HG03103 (cell line): ENCODE data around the gene MAPK12.

Experiments used
- ATAC-seq: cut with Tn5 transposase; IDR thresholded peaks from one replicate; pipeline ENCODE4 v1.9.1; 2021; ENCODE audit warnings: low read depth; ENCODE audit not compliant: unreplicated experiment

Gene MAPK12

DNA sequence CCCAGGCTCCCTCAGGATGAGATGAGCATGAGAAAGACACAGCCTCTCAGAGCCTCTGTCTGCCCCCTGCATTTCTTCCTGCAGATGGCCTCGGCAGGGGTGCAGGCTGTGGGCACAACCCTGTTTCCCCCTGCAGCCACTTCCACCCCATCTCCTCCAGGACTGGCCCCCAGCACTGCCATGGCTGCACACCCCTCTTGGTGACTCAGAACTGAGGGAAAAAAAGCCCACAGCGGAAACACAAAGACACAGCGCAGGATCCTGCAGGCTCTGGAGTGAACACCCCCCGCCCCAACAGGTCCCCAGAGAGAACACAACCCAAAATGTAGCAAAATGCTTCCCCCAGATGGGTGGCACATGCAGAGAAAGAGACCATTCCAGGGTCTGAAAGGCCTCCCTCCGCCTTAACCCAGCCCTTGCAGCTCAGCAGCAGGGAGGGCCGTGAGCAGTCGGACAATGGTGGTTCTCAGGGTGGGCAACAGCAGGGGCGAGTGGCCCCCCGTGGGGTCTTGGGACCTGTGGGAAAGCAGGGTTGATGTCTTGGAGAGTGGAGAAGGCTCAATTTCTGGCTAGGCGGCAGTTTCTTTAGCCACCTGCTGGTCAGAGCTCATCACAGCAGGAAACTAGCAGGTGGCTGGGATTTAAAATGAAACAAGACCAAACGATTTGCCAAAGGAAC lies 24.6 kb downstream of the MAPK12 start:
- no peak for ATAC-seq

DNA sequence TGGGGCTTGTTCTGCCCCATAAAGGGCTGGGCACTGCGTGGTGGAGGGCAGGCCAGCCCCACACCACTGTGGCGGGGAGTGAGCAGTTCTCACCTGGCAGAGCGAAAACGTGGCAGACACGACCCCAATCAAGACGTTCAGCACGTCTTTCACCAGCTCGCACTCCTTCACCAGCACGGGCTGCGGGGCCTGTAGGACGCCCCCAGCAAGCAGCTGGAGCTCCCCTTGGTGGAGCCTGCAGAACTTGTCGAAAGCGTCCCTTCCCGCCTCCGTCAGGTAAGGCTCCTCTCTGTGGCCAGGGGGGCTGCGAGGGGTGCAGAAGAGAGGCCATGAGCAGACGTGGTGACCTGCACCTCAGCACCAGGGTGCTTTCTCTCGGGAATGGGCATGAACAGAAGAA lies 28.3 kb downstream of the MAPK12 start:
- ATAC-seq, result no peak

DNA sequence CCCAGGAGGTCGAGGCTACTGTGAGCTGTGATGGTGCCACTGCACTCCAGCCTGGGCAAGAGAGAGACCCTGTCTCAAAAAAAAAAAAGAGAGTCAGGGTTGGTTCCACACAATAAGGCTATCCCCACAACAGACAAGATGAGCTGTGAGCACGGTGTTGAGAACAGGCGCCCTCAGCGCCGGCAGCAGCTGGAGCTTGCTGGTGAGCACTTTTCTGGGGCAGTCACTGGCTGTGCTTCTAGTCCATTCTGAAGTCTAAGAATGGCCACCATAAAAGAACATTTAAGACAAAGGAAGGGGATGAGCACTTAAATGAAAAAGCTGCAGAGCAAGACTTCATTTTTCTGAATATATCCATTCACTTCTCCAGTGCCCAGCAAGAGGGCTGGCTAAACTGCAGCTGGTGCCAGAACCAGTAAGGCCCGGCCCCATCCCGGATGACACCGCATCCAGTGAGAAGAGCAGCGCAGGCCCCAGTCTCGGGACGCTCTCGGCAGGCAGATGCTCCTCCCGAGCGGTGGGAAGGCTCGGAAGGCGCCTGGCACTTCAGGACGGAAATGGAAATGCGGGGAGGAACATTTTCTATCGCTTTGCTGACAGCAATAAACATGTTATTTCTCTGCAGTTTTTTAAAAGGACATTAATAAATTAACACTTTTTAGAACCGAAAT lies 28.9 kb downstream of the MAPK12 start:
- ATAC-seq, result no peak

DNA sequence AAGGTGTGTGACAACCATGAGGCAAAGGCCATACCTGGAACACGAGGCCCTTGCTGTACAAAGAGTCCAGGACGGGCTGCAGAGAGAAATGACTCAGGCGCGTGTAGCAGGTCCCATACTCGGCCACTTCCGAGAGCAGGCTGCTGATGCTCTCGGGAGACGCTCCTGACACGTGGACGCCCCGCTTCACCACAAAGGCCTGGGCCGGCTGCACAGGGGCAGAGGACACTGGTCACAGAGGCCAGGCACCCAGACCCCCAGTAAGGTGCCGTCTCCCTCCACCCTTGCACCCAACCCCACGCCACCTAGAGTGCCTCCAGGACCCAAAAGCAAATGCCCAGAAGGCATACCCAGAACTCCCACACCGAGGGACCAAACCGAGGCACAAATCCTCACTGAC lies 32.1 kb downstream of the MAPK12 start:
- ATAC-seq, result no peak

DNA sequence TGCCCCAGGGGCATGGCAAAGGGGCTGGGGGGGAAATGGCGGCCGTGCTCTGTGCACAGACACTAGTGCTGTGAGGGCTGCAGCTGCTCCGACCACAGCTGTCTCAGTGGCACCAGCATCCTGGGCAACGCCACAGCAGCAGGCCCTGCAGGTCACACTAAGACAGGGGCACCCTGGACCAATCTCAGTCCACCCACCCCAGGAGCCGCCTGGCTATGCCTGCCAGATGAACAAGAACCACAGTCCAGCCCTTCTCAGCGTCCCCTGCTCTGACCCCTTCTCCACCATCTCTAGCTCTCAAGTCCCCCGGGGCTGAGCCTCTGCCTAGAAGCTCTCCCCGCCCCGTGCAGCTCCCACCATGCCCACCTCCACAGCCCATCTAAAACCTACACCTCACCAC lies 33.1 kb downstream of the MAPK12 start:
- ATAC-seq, result no peak

DNA sequence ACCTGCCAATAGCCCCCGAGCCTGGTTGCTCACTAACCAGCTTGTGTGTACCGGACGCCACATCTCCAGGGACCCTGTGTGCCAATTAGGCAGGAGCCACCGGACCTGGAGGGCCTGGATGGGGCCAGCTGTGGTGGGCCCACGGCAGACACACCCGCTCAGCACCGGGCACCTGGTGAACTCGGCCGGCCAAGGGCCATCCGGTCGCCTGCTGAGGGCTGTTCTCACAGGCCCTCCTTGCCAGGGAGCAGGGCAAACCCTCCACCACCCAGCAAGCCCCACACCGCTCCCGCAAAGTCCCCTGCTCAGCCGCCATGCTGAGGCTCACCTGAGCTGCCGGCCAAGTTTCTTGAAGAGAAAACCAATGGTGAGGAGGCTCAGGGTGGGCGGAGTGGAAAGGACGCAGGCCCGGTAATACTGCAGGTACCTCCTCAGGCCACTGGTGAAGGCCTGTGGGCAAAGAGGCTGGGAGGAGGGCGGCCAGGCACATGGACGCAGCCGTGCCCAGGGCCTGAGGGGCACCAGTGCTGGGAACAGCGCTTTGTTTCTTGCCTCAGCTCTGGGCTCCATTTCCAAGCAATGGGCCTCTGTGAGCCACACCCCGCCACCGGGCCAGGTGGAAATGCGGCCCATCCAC lies 33.8 kb downstream of the MAPK12 start:
- ATAC-seq, result no peak

DNA sequence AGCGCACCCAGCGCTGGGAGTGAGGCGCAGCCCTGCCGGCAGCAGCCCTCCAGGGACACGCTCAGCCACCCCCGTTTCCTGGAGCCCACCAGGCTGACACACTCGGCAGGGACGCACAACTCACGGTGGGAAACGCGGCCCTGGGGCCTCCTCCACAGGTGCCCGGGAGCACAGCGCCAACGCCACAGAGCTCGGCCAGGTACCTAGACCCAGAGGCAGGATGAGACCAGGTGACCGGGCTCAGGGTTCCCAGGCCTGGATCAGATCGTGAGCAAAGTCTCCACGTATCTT lies 34.7 kb downstream of the MAPK12 start:
- no peak for ATAC-seq

DNA sequence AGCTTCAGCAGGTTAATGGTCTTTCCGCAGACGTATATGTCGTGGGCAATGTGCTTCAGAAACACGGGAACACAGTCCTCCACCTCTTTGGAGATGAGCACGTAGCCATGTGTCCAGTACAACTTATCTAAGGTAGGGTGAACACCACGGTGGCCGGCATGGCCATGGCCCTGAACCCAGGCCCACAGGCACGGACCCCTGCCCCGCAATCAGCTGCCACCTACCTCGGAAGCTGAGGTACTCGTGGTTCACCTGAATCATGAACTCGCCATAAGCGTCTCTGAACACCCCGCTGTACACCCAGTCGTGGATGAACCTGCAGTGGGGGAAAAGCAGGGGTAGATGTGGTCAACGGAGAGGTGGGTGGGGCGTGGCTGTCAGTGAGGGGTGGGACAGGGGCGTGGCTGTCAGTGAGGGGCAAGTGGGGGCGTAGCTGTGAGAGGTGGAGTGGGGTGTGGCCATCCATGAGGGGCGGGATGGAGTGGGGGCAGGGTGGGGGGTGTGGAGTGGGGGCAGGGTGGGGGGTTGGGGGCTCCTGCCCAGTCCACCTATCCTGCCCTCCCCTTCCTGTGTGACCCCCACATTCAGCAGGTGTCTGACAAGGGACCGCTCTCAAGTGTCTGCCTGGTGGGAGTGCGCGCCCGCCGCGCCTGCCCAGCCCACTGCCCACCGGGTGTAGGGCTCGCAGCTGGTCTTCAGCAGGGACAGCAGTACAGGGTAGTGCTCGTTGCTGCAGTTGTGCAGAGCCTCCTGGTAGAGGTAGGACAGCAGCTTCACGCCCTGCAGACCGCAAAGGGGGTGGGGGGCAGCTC lies 35.2 kb downstream of the MAPK12 start:
- ATAC-seq, result no peak

DNA sequence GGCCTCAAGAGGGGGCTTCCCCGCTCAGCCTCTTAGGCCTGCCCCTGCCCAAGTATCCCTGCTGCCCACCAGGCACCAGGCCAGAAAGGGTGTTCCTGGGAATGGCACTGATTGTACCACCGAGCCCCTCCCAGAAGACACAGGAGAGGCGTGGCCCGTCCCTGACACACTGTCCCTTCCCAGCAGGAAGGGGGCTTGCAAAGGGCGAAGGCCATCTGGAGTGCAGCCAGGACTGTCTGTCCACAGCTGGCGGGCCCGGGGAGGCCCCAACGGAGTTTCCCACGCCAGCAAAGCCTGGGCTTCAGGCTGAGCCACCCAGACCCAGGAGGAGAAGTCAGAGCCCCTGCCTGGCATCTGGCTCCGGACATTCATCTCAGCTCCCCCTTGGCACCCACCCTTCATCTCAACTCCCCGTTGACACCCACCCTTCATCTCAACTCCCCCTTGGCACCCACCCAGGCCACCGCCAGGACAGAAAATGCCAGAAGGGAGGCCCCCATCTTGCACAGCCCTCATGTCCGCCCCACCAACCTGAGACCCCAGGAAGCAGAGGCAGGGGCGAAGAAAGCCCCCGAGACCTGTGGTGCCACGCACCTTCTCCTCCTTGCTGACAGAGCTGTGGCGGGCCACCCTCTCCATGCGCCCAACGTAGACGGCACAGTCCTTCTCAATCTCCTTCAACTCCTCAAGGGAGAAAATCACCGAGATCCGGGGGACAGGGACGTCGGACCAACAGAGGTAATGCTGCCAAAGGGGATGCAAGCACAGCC lies 36.1 kb downstream of the MAPK12 start:
- ATAC-seq, result no peak

DNA sequence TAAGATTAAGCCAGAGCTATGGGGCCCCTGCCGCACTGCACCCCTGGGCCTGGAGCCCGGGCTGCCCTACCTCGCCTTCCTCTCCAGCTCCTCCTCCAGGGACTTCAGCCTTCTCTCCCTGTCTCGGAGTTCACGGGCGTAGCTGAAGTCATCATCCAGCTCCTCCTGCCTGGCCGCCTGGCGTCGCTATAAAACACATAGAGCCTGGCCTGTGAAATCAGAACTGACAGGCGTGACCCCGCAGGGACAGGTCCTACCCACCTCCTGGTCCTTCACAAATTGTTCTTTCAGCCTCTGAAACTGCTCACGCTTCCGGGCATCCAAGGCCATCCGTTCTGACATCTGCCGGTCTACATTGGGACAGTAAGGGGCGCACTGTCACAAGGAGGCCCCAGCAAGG lies 37.4 kb downstream of the MAPK12 start:
- no peak for ATAC-seq

DNA sequence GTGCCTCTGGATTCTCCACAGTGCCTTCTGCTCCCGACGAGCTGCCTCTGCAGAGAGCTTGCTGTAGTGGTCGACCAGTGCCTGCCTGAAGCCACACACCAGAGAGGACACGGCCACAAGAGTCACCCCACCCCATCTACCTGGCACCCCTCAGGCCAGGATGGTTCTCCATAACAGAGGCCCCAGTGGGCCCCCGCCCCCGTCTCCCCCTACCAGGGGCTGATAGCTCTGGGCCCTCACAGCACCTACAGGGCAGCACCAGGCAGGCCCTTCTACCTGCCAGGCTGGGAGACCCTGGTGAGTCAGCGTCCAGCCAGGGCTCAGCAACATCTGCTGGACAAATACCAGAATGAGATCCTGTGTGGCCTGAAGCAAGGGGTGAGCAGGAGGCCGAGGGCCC lies 39.0 kb downstream of the MAPK12 start:
- no peak for ATAC-seq

DNA sequence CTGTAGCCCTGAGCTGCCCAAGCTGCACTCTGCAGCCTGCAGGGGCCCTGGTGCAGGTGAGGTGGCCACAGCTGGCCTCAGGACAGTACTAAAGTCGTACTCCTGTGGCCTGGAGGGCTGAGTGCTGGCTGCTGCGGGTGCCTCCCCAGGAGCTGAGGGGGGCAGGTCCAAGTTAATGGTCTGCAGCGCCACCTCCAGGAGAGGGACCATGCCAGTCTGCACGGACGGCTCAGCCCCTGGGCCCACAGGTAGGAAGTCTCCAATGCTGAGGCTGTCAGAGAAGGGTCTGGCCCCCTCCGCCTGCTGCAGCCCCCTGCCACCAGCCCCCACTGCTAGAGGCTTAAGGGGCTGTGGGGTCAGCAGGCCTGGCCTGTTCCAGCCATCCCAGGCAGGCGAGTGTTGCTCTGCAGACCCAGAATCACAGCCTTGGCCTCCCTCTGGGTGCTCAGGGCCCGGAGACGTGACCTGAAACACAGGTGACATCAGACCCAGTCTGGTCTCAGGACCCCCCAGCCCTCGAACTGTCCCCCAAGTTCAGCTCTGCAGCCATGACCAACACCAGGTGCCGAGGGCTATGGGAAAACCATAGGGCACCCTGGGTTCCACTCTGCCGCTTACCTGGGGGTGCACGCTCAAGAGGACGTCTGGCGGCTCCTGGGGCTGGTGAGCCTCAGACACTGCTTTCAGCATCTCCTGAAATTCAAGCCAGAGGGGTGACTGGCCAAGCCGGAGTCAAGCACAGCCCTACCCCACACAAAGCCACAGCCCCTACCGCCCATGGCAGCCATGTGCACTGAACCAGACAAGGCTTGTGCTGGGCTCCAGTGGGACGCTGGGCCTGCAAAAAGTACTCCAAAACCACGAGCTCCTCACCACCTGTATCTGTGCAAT lies 39.8 kb downstream of the MAPK12 start:
- ATAC-seq, result no peak

DNA sequence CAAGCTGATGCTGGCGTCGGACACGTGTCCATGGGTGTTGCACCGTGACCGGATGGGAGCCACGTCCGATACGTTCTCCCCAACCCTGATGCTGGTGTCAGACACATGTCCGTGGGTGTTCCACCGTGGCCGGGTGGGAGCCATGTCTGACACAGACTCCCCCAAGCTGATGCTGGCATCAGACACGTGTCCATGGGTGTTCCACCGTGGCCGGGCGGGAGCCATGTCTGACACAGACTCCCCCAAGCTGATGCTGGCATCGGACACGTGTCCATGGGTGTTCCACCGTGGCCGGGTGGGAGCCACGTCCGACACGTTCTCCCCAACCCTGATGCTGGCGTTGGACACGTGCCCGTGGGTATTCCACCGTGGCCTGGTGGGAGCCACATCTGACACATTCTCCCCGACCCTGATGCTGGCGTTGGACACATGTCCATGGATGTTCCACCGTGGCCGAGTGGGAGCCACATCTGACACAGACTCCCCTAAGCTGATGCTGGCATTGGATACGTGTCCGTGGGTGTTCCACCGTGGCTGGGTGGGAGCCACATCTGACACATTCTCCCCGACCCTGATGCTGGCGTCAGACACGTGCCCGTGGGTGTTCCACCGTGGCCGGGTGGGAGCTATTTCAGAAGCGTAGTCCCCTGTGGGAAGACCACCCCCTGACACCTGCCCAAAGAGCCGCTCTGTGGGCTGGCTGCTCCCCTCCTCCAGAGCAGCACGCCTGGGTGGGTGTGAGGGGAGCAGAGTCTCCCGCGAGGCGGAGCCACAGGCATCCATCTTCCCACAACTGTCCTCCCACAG lies 40.7 kb downstream of the MAPK12 start:
- ATAC-seq, result no peak

DNA sequence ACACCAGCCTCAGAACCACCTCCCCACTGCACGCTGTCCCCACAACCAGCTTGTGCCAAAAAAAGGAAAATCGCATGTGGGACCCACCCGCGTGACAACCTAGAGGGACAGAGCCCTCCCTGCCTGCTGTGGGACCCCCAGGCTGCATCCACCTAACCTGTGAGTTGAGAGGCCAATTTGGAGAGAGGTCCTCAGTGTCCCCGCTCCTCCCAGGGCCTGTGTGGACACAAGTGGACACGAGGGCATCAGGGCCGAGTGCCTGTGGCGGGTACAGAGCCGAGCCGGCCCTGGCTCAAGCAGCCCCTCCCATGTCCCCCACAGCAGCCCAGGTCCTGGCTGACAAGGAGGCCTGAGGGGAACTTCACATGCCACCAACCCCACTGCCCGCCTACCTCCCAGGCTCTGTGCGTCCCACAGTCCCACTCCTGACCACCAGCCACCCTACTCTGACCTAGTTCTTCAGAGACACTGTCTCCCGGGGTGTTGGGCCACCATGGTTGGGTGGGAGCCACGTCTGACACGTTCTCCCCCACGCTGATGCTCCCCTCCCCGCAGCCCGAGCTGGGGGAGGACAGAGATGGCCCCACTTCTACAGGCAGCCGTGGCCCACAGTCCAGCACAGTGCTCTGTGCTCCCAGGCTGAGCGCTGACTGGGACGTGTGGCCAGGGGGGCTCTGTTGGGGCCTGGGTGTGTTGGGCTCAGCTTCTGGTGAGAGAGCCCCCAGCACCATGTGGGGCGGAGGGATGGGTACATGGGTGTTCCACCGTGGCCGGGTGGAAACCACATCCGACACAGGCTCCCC lies 41.5 kb downstream of the MAPK12 start:
- ATAC-seq, result no peak

DNA sequence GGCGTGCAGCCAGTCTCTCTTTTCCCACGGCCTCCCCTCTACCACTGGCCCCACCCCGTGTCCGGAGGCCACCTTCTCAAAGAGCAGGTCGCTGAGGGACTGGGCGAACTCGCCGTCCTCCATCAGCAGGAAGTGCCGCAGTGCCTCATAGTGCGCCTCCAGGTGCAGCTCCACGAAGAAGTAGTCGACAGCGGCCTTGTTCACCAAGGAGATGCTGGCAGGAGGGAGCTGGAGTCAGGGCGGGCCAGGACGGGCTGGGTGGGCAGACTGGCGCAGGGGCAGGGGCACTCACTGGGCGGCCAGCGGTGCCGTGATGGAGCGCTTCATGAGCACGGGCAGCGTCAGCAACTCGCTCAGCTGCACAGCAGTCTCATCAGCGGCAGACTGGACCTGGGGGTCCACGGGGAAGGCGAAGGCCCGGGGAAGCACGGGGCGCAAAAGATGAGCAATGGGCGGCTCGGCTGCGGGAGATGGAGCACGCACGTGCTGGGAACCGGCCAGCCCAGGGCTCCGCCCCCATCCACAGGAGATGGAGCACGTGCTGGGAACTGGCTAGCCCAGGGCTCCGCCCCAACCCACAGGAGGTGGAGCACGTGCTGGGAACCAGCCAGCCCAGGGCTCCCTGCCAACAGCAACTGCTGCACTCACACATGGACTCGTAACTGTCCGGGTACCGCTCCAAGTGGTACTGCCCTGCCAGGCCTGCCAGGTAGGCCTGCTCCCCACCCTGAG lies 42.3 kb downstream of the MAPK12 start:
- ATAC-seq, result no peak

DNA sequence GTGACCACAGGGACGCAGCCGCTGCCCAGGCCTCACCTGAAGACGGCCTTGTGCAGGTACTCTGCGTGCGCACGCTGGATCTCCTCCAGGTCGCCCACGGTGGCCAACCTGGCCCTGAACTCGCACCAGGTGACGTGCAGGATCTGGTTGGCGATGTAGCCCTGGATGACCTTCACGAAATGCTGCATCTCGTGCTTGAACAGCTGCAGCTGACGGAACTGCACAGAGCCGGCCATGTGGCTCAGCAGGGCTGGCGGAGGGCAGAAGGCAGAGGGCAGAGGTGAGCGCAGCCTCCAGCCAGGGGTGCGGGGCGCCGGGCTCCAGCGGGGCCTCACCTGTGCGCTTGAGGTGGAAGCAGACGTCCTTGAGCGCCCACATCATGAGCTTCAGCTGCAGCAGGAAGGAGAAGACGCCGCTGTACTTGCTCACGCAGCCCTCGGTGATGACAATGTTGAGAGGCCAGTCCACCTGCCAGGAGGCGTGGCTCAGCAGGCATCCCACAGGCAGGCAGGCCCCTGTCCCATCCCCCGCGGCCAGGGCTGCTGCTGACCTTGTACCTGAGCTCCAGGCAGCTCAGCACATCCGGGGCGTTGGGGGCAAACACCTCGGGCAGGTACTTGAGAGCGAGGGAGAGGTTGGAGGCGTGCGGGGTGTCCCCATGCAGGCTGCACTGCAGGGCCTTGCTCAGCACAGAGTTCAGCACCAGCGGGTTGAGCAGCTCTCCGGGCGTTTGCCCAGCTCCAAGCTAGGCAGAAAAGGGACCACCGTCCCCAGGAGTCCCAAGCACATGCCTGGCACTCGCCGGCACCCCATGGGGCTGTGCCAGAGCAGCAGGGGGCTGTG lies 43.1 kb downstream of the MAPK12 start:
- ATAC-seq, result no peak
